Glutamatergic neuron (in vitro differentiated cells): ENCODE results near the gene ZNF415. TPM values are rescaled to one million over a fixed set of nuclear protein-coding genes. Genes with fewer than 3 reads are reported as not detected.

Experiments
- DNase-seq: peaks from one replicate; pipeline ENCODE4 v3.0.0; 2022
- H3K27ac Mint-ChIP-seq: one replicate; pipeline ENCODE4 v1.8.0; 2020; ENCODE audit warnings: mild to moderate bottlenecking, mixed read lengths, inconsistent platforms; ENCODE audit not compliant: unreplicated experiment
- H3K27me3 Mint-ChIP-seq: one replicate; pipeline ENCODE4 v1.8.0; 2020; ENCODE audit warnings: mild to moderate bottlenecking, moderate library complexity, mixed read lengths, inconsistent platforms; ENCODE audit not compliant: unreplicated experiment
- H3K36me3 Mint-ChIP-seq: one replicate; pipeline ENCODE4 v1.8.0; 2020; ENCODE audit warnings: mild to moderate bottlenecking, mixed read lengths, inconsistent platforms; ENCODE audit not compliant: unreplicated experiment
- H3K4me1 Mint-ChIP-seq: one replicate; pipeline ENCODE4 v1.8.0; 2020; ENCODE audit warnings: mild to moderate bottlenecking, low read depth, mixed read lengths, inconsistent platforms; ENCODE audit not compliant: unreplicated experiment
- H3K4me3 Mint-ChIP-seq: one replicate; pipeline ENCODE4 v1.8.0; 2020; ENCODE audit warnings: mild to moderate bottlenecking, mixed read lengths, inconsistent platforms; ENCODE audit not compliant: unreplicated experiment
- H3K9me3 Mint-ChIP-seq: one replicate; pipeline ENCODE4 v1.8.0; 2020; ENCODE audit warnings: mild to moderate bottlenecking, moderate library complexity, mixed read lengths, inconsistent platforms; ENCODE audit not compliant: unreplicated experiment
- CTCF ChIP-seq: fragments of 200-600 bp; sonication (generic); IDR thresholded peaks from one replicate; pipeline ENCODE4 v1.5.0; 2021; ENCODE audit not compliant: partially characterized antibody, unreplicated experiment
- total RNA-seq: library from RNA; stranded (reverse); fragmentation: NEBNext Ultra II Directional; extraction: Animal tissue kit (Norgen Biotek cat#: 25700); gene quantifications from one replicate; pipeline ENCODE4 v1.2.1, GENCODE V29; 2021; ENCODE audit not compliant: unreplicated experiment

Gene ZNF415
- total RNA-seq, 1 donor from 2014 or later = 12.7 TPM

GRCh38 chr19:53068834-53069233, 63.9 kb downstream of the ZNF415 start:
- Mint-ChIP-seq H3K27ac (no peak overlapping the region), H3K36me3 (peaks cover 62% of the 10 kb centered on the region), H3K9me3 (peaks cover 27% of the 10 kb centered on the region), H3K4me3 (no peak overlapping the region), H3K27me3 (peaks cover 8% of the 10 kb centered on the region), H3K4me1 (no peaks in the 10 kb centered on the region)
- TF ChIP-seq CTCF = no peak
- no peak for DNase-seq

- Mint-ChIP-seq H3K4me1 (no peaks in the 10 kb centered on the region), H3K4me3 (no peak overlapping the region), H3K9me3 (peaks cover 29% of the 10 kb centered on the region), H3K36me3 (peaks cover 65% of the 10 kb centered on the region), H3K27me3 (peaks cover 8% of the 10 kb centered on the region), H3K27ac (no peak overlapping the region)
- DNase-seq = no peak
- TF ChIP-seq CTCF = no peak
Measured at GRCh38 chr19:53068199-53068598, 64.5 kb downstream of the ZNF415 start.

GRCh38 chr19:53057904-53058580, 74.7 kb downstream of the ZNF415 start:
- H3K27ac Mint-ChIP-seq = peak overlapping the region; percentile 4

More at GRCh38 chr19:53057904-53058580, 74.7 kb downstream of the ZNF415 start:
- DNase-seq = peak; percentile 50
- Mint-ChIP-seq H3K36me3 (peaks cover 19% of the 10 kb centered on the region), H3K9me3 (peaks cover 10% of the 10 kb centered on the region), H3K27me3 (peaks cover 12% of the 10 kb centered on the region), H3K4me1 (no peaks in the 10 kb centered on the region), H3K4me3 (peak overlapping the region; percentile 78)
- no peak for TF ChIP-seq CTCF

Other genes with a start within 250 kb of the ZNF415 start
- gene ZNF320, start 235.3 kb downstream of the ZNF415 start, total RNA-seq = 57.6 TPM
- gene ZNF888, start 209.5 kb downstream of the ZNF415 start, total RNA-seq = 3.8 TPM
- gene ZNF816, start 170.0 kb downstream of the ZNF415 start, total RNA-seq = 11.9 TPM
- not detected for gene ERVV-1, start 119.0 kb downstream of the ZNF415 start, total RNA-seq
- not detected for gene ERVV-2, start 88.2 kb downstream of the ZNF415 start, total RNA-seq
- gene ZNF160, start 29.5 kb downstream of the ZNF415 start, total RNA-seq = 127 TPM
- 11.1 TPM for gene ZNF347, start 26.1 kb upstream of the ZNF415 start, total RNA-seq
- gene ZNF665, start 60.4 kb upstream of the ZNF415 start, total RNA-seq = 1.1 TPM
- gene ZNF677, start 122.0 kb upstream of the ZNF415 start, total RNA-seq = 63.0 TPM
- gene VN1R2, start 125.4 kb upstream of the ZNF415 start, total RNA-seq = not detected
- not detected for gene VN1R4, start 134.8 kb upstream of the ZNF415 start, total RNA-seq
- 8.5 TPM for gene ZNF845, start 200.8 kb upstream of the ZNF415 start, total RNA-seq
- gene ZNF525, start 232.8 kb upstream of the ZNF415 start, total RNA-seq = 8.2 TPM